Activated naive CD4-positive, alpha-beta T cell treated with Interleukin-2 at 50 U/mL for 16 hours (primary cell): ENCODE results near the gene C9orf153.

Source experiments
- DNase-seq: peaks from one replicate; pipeline ENCODE4 v3.0.0-alpha.2; 2020

Gene C9orf153

DNA sequence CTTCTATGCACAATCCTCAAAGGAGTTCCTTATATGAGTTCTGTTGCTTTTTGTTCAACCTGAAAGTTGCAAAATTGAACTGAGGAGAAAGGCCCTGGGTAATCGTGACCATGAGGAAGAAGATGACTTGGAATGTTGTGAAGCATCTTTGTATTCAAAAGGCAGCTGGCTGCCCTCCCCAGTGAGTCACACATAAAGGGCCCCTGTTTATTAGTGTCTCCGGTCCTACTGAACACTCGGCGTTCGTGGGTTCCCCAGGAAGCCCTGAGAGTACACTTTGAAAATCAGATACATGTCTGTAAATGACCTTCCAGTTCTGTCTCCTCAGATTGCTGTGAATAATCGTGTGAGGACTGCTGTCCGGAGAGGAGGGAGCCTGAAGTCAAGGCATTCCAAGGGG, 73.6 kb downstream of the C9orf153 start:
- DNase-seq = no peak

GRCh38 chr9:86184138-86184524, 75.3 kb downstream of the C9orf153 start:
- DNase-seq = no peak

GRCh38 chr9:86183229-86184137, 76.0 kb downstream of the C9orf153 start:
- no peak for DNase-seq

- DNase-seq = no peak
These were observed 77.8 kb downstream of the C9orf153 start for GRCh38 chr9:86181379-86182315.

- DNase-seq = no peak
These were observed 81.0 kb downstream of the C9orf153 start for GRCh38 chr9:86178503-86178902.

- no peak for DNase-seq
These were observed 81.5 kb downstream of the C9orf153 start for GRCh38 chr9:86177995-86178394.

DNA sequence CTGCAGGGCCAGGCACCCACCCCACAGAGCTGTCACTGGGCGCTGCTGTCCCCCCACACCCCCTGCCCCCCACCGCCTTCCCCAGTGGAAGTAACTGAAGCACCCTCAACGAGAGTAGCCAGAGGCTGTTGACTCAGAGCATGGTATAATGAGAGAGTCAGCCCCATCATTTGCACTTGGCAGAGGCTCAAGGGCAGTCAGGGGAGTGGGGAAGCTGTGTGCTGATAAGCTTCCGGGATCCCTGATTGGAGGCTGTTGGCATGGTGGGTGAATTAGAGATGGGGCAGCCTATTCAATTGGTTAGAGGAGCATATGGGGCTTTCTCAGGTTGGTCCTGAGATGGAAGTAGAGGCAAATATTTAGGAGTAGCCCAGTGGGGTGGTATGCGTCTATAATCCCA, 83.0 kb downstream of the C9orf153 start:
- DNase-seq = no peak

DNA sequence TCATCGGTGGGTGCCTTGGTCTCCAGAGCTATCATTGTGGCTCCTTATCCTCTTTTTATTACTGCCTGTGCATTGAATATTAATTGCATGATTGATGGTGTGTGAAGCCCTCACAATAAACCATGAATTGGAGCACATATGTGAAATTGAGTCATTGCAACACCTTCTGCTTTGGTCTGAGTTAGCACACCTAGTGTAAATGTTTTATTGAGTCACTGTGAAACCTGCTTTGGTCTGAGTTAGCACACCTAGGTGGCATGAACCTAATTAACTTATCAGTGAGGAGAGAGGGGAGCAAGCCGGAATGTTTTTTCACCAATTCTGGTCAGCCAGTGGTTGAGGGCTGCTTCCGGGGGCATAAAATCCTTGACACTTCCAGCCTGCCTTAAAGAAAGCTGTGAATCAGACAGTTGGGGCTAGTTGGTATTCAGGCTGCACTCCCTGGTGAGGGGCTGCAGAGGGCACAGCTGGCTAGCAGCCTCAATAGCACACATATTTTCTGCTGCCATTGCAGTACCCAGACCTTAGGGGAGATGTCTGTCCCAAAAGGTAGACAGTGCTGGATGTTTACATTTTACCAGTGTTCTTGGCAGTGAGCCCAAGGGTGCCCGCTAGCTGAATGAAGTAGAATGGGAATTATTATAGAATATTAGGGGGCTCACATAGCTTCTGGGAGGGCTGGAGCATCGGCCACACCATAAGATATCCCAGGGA, 83.6 kb downstream of the C9orf153 start:
- DNase-seq = no peak

DNA sequence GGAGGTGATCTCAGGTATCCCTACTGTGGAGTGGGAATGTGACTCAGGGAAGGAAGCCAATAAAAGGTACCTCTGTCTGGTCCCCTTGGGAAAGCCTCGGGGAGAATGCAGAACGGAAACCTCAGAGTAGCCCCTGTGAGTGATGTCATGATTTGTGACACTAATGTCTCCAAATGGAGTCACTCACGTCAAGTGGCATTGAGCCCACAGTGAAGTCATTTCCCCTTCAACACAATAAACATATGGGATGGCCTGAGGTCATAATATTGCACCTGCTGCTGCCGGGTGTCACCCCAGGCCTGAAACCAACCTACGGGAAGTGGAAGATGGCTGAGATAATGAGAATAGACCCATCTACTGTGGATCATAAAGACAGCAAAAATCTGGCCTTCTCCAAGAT, 84.2 kb downstream of the C9orf153 start:
- no peak for DNase-seq
